NCI-H82 (cell line): ENCODE results near the gene SPAG16.
A peak's percentile ranks its signal among the peaks of the same experiment; 100 is the strongest.
"Not testable (repeated sequence)": the region's sequence is repeated elsewhere in the genome, so short reads cannot be mapped to it uniquely, and the experiment has no call there.

Experiments used
- DNase-seq: peaks from one replicate; lab custom pipeline; 2025; lab: John Stamatoyannopoulos, UW

SPAG16 gene

DNA sequence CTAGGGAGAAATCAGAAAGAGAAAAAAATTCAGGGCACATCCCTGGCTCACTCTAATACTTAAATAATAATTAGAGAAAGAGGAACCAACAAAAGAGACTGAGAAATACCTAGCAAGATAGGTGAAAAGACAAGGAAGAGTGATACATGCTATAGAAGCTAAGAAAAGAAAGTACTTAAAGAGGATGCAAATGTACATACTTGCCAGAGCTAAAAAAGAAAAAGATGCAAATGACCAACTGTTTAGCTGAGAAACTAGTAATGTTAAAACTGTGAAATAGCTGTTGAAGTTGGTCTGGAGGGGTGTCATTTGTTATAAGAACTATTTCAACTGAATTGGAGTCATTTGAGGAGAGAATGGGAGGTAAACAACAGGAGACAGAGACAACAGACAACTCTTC, 412.2 kb downstream of the SPAG16 start:
- DNase-seq = no peak

DNA sequence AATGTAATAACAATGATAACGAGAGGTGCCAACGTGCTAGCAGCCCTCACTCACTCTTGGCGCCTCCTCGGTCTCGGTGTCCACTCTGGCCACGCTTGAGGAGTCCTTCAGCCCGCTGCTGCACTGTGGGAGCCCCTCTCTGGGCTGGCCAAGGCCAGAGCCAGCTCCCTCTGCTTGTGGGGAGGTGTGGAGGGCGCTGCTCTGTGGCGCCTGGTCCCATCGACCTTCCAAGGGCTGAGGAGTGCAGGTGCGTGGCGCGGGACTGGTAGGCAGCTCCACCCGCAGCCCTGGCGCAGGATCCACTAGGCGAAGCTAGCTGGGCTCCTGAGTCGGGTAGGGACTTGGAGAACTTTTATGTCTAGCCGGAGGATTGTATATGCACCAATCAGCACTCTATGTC, 417.1 kb downstream of the SPAG16 start:
- not testable (repeated sequence) for DNase-seq

DNA sequence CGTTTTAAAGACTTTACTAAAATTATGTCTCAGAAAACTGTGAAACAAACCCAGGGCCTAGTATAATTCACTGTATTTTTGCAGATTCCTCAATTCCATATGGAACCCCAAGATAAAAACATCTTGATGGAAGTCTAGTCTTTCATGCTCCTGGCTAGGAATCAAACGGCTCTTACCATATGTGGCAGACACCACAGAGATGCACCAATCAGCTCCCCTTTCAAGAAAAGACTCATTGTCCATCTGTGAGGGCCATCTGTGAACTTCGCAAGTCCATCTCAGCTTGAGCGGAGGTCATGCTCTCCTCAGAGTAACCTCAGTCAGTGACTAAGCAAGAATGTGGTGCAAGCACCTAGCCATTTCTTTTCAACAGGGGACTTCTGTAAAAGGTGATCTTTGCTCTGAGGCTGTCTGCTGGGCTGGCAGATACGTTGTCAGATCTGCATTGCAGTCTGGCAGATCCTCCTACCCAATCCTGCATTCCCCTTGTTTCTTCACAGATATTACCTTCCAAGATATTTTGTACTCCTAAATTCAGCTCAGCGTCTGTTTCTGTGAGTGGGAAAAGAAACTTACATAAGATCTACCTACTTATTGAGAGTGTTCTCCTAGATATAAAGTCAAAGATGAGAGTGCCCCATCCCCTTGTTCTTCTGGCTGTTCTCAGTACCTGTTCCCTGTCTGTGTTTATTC, 419.3 kb downstream of the SPAG16 start:
- DNase-seq = no peak

DNA sequence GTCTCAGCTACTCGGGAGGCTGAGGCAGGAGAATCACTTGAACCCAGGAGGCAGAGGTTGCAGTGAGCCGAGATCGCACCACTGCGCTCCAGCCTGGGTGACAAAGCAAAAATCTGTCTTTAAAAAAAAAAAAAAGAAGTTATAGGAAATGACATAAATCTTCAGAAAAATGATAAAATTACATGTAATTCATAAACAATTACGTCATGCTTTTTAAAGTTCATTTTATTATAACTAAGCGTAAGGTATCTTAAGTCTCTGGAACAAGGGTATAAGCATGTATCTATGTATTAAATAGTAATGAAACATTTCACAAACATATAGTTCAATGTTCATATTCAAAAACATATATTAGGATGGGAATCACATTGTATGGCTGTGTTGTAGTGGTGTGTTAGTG, 425.9 kb downstream of the SPAG16 start:
- no peak for DNase-seq

DNA sequence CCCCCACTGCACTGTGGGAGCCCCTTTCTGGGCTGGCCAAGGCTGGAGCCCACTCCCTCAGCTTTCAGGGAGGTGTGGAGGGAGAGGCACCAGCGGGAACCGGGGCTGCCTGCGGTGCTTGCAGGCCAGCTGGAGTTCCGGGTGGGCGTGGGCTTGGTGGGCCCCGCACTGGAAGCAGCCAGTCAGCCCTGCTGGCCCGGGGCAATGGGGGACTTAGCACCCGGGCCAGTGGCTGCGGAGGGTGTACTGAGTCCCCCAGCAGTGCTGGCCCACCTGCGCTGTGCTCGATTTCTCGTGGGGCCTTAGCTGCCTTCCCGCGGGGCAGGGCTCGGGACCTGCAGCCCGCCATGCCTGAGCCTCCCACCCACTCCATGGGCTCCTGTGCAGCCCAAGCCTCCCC, 434.1 kb downstream of the SPAG16 start:
- DNase-seq = not testable (repeated sequence)

DNA sequence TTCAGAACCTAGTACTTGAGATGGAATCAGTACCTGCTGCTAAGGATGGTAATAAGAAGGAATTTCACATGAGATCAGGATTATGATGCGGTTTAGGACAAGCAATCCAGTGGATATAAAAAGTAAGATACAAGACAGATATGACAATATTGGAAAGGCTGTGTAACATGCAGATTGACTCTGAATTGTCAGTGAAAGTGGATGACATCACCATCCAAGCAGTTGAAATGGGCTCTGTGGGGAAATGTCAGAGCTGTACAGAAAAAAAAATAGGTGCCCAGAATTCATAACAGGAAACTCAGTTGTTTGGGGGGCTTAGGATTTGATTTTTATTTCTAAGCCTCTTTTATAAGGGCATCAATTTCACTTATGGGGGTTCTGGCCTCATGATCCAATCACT, 438.3 kb downstream of the SPAG16 start:
- DNase-seq = peak; percentile 51

DNA sequence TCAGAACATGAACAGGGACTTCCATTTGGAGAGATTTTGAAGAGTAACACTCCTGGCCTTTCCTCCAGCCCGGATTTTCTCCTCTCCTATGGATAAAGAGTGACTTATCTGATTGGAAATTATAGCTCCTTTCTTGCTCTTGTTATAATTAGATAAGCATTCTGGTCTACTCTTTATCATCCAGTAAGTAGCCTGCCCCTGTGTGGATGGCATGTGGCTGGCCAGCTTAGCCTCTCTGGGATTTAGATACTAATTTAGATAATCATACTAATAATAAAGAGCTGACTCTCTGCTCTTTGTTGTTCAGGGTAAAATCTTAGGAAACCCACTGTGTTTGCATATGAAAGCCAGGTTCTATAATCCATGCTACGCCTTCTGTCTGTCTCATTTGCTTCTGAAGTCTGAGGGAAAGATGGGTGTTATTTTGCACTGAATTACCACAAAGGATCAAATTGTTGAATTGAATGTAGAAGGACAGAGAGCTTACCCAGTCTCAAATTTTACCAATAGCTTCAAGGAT, 438.8 kb downstream of the SPAG16 start:
- peak; percentile 94 for DNase-seq

DNA sequence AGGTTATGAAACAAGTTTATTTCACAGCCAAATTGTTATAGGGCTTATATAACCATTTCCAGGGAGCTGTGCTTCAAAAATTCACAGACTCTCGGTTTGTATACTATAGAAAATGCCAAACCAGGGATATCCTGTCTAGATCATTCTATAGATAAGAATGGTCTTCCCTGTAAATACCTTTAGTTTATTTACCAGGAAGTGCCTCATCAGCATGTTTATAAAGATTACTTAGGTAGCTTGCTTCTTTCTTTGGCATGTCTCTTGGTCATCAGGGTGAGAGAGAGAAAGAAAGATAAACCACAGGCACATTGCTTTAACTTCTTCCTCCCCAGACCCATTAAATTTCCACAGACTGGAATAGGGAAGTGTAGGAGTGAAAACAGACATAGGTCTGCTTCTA, 439.4 kb downstream of the SPAG16 start:
- no peak for DNase-seq

DNA sequence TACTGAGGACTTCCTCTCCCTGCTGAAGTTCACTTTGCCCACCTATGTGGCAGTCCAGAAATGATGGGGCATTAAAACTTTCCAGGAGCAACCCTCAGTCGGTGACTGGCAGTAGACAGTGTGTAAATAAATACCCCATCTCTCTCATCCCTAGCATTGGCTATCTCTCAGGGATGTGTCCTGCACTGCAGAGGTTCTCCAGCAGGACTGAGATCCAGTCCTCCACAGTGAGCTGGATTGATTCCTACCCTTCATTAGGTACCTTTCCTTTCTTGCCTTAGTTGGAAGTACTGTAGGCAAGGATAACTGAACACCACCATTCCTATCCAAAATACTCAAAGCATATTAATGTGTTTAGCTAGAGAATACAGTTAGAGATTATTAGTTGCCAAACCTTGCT, 441.8 kb downstream of the SPAG16 start:
- no peak for DNase-seq

DNA sequence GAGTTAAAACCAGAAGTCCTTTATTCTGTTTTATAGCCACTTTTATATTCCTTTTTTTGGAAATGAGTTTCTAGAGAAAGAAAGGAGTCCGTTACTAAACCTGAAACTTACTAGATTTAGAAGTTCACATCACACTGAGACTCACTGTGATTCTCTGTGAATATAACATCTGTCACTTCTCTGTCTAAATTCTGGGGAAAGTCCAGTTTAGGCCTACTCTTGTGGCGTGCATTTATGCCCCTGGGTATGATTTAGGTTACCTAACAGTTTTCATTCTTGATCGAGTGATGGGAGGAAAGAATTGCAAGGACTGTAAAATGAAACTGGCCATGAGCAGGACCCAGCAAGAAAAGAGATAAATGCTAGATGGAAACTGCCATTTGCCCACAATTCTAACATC, 449.6 kb downstream of the SPAG16 start:
- DNase-seq = no peak

DNA sequence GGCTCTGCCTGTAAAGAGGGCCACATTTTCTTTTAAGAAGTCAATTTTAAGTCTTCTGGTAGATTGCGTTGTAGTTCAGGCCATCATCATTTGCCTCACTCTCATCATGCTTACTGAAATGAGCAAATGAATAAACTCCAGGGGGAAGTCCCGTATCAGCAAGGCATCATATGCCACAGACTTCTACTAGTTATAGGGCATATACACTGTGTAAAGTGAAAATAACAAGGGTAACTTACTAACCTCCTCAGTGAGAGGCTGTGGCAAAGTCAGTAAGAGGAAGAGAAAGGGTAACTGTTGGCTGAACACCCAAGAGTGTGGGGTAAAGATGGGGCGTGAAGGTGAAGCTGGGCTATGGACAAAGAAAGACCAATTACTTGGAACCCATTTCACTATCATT, 456.2 kb downstream of the SPAG16 start:
- DNase-seq = no peak

DNA sequence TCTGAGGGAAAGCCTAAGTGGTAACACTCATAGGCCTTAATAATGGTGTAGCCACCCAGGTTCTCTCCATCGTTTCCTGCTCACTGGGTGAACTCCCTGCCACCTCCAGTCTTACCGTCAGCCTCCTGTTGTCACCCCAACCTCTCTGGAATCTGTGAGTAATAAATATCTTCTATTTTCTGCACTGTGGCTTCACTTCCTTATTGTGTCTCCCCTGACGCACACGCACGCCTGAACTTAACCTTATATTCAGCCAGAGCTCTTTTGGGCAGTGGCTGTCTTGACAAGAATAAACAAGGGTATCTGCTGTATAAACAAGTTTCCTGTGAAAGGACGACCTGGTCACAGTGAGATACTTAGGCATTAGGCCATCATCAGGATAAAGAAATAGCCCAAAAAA, 467.2 kb downstream of the SPAG16 start:
- DNase-seq = no peak

DNA sequence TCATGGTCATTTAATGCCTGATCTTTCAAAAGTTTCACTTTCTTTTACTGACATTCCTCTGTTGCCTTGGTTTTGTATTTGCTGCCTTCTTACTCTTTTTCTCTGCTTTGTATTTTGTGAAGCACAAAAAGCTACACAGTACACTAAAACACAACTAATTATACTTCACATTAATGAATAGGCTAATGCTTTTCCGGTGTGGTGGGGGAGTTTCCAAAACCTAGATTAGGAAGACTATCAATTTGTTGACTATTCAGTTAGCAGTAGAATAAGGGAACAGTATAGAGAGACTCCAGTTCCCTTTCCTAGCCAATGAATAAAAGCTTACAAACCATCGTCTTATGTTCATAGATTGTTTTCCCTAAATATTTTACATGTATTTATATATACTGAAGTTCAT, 468.3 kb downstream of the SPAG16 start:
- DNase-seq = no peak

DNA sequence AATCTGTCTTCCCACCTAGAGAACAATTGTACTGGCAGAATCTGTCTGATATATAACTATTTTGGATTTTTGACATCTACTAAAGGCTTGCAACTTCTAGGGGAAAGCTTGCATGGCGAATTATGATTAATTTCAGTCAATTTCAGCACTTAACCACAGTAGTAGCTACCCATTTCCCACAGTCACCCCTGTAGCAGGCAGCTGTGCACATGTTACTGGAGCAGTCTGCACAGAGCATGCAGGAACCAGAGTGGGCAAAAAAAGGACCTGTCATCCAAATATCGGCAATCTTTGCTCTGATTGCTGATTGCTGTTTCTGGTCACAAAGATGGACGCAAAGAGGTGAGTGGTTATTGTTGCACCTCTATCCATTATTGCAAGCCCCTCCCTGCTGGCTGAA, 473.3 kb downstream of the SPAG16 start:
- DNase-seq = no peak

DNA sequence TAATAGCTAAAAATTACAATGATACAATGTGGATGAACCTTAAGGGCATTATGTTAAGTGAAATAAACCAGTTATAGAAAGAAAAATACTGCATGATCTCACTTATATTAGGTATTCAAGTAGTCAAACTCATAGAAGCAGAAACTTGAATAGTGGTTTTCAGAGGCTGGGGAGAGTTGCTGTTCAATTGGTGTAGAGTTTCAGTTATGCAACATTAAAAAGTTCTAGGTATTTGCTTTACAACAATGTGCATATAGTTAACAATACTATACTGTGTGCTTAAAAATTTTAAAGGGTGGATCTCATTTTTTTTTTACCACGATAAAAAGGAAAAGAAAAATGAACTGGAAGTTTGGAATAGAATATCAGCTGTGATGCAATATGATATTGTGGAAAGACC, 479.1 kb downstream of the SPAG16 start:
- no peak for DNase-seq

DNA sequence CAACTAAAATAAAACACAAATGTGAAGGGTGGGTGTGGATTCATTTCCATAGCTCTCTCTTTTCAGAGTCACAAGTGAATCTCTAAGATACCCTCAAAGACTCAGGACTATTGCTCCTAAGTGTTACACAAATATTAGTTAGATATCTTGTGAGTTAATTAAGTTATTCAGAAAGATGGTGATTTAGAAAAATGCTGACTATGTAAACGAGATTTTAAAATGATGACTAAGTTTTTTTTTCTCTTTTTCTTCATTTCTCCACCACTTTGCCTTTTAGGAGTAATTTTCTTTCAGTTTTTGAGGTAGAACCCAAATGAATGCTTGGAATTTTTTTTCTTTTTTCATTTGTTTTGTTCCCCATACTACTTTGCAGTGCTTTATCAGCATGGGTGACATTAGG, 479.7 kb downstream of the SPAG16 start:
- DNase-seq = no peak

DNA sequence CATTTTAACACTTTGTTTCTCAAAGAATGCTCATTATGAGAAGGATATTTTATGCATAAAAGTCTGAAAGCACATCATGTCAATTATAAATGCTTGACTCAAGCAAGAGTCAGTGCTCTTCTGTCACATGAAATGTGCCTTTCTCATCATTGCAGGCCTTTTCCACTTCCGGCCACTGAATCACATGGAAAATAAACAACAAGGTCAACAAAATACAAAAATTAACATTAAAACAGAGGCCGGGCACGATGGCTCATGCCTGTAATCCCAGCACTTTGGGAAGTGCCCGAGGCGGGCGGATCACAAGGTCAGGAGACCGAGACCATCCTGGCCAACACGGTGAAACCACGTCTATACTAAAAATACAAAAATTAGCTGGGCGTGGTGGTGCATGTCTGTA, 480.6 kb downstream of the SPAG16 start:
- no peak for DNase-seq

DNA sequence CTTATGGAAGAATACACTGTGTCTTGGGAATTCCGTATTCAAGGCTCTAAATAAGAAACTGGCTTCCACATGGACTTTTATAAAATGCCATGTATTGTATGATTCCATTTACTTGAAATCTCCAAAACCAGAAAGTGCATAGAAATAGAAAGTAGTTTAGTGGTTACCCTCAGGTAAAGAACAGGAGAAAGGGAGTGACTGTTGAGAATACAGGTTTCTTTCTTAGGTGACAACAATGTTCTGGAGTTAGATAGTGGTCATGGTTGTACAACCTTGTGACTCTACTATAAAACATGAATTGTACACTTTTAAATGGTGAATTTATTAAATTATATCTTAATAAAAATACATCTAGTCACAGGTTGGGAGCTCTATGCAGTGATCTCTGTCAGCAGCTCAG, 481.8 kb downstream of the SPAG16 start:
- no peak for DNase-seq

DNA sequence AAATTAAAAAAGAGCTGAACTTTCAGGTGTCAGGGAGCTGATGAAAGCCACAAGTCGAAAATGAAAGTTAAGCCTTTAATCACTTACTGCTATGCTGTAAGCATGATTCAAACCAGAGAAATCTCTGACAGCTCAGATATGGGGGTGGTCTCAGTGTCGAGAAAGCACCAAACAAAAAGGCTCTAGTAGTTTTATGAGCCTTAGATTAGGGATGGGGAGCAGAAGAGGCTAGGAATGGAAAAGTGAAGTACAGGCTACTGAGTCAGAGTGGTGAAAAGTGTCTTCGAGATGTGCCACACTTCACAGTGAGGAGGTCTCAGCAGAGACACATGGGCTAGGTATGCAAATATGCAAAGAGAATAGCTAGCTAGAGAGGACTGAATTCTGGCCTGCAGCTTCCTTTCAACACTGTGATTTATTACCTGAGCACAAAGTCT, 482.2 kb downstream of the SPAG16 start:
- peak; percentile 49 for DNase-seq

DNA sequence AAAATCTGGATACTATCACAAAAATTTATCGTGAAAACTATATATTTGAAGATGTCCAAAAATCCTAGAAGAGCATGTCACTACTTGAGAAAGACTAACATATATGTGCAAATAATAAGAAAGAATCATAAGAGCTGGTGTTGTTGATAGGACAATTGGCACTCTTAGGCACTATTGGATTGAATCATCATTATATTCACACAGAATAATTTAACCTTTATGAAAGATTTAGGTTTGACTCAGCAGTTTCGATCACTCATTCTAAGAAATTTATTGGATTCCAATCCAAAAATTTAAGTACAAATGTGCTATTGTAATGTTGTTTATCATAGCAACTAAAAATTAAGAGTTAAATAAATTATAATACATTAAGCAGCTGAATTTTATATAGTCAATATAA, 503.6 kb downstream of the SPAG16 start:
- no peak for DNase-seq

DNA sequence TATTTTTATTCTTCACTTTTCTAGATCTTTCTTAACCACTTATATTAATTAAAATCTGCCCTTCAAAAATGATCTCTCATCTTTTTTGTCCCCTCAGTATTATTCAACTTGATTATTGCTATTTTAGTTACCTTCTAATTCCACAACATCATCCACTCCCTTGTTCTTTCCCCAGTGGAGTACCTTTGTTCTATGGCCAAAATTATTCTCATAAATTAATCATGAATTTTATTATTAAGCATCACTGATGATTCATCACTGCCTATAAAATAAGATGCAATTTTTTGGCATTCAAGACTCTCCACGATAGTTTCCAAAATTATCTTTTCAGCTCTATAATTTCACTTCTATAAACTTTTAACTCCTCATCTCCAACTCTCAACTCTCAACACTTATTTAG, 505.7 kb downstream of the SPAG16 start:
- no peak for DNase-seq

DNA sequence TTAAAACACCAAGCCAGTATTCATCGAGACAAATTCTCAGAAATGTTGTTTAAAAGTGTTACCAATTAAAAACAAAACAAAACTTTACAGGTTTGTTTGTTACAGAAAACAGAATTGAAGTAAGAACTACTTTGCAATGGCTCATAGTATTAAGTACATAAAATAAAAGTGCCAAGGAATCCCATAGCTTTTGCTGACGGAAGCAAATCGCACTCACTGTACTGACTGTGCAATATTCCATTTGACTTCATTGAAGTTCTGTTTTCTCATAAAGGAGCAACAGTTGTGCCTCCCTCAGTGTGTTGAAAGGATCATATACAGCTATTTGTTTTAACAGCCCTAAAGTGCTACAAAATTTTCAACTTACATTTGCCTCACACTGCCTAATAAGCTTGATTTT, 507.8 kb downstream of the SPAG16 start:
- DNase-seq = no peak

DNA sequence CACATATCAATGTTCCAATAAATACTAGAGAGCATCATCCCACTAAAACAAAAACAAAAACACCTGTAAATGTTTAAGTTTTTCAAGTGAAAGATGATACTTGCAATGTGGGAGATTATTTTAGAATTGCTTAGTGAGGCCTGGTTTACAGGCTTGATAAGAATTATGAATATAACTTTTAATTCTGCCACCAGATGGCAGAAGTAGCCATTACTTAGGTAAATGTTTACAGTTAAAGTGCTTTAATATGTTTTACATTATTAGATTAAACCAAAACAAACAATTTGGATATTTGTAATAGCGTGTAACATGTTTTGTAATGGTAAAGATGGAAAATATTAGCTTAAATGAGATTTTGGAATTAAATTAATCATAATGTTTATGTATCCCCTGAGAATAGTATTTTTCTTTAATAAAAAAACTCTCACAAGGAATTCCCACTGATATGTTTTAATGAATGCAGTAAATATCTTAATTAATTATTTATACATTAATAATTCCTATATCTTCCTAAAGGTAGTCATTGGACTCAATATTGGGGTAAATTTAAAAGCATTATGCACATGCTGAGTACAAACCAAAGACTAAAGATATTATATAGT, 522.0 kb downstream of the SPAG16 start:
- peak; percentile 59 for DNase-seq

DNA sequence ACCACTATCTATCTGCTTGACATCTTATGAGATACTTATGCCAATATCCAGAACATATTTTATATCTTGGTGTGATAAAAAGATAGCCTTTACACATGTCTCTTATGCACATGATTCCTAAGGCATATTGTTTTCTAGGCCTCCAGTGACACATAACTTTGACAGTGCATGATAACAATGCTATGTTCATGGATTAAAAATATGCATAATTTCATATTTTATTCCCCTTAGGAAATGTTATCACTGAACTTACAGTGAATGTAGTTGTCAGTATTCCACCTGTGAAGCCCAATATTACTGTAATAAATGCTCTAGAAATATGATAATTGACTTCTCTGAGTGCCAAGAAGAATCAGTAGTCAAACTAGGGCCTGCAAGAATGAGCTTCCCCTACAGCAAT, 532.3 kb downstream of the SPAG16 start:
- no peak for DNase-seq
